ENCODE measurements around the gene RBM27. TPM values are rescaled to one million over a fixed set of nuclear protein-coding genes. Genes with fewer than 3 reads are reported as not detected.

Gene RBM27
- polyA plus RNA-seq, 1 donor = 17.8 TPM

Other genes starting within 250 kb of the RBM27 start
- gene PLAC8L1, start 98.0 kb upstream of the RBM27 start, polyA plus RNA-seq = 0.54 TPM
- 86.1 TPM for gene LARS1, start 21.0 kb upstream of the RBM27 start, polyA plus RNA-seq
- gene POU4F3, start 135.2 kb downstream of the RBM27 start, polyA plus RNA-seq = not detected
- 93.1 TPM for gene TCERG1, start 243.7 kb downstream of the RBM27 start, polyA plus RNA-seq